Endothelial cell of umbilical vein (primary cell): Measurements from ENCODE around the gene ITM2C.

Experiments used
- CTCF ChIP-seq, 2 donors: IDR thresholded peaks; 1 replicate in 1 of 2; 2 replicates in 1 of 2; pipeline ENCODE4 v1.5.1; 2011; ENCODE audit warnings: low read length in 2 of 2, mild to moderate bottlenecking in 2 of 2, moderate library complexity in 2 of 2, control low read depth in 1 of 2, inconsistent platforms in 1 of 2, low read depth in 1 of 2; ENCODE audit not compliant: insufficient read depth in 1 of 2; ENCODE audit errors: extremely low read depth in 1 of 2
- EZH2 ChIP-seq: IDR thresholded peaks from 2 replicates; pipeline ENCODE4 v1.6.1; 2012; ENCODE audit warnings: borderline replicate concordance, low read depth, mild to moderate bottlenecking, moderate library complexity, low read length, inconsistent platforms; ENCODE audit not compliant: severe bottlenecking
- FOS ChIP-seq: IDR thresholded peaks from 2 replicates; pipeline ENCODE4 v1.6.1; 2011; ENCODE audit warnings: mild to moderate bottlenecking, low read length, moderate library complexity, borderline replicate concordance; ENCODE audit not compliant: insufficient read depth
- GATA2 ChIP-seq: IDR thresholded peaks from 2 replicates; pipeline ENCODE4 v1.7.0; 2011; ENCODE audit warnings: low read depth, mild to moderate bottlenecking, moderate library complexity, mixed read lengths, low read length; ENCODE audit not compliant: insufficient read length, insufficient read depth
- JUN ChIP-seq: IDR thresholded peaks from 2 replicates; pipeline ENCODE4 v1.6.1; 2011; ENCODE audit warnings: borderline replicate concordance, low read depth; ENCODE audit not compliant: insufficient read length, insufficient read depth
- MAX ChIP-seq: IDR thresholded peaks from 2 replicates; pipeline ENCODE4 v1.6.1; 2011; ENCODE audit not compliant: insufficient read depth, insufficient read length
- MYC ChIP-seq: IDR thresholded peaks from one replicate; pipeline ENCODE4 v1.6.1; 2011; ENCODE audit warnings: mild to moderate bottlenecking, low read depth, low read length
- POLR2A ChIP-seq: IDR thresholded peaks from 2 replicates; pipeline ENCODE4 v1.6.1; 2012; ENCODE audit warnings: low read depth, mild to moderate bottlenecking, control low read depth, low read length
- POLR2AphosphoS5 ChIP-seq: IDR thresholded peaks from 2 replicates; pipeline ENCODE4 v1.6.1; 2012; ENCODE audit warnings: low read depth, mild to moderate bottlenecking, control low read depth, low read length, moderate library complexity; ENCODE audit not compliant: insufficient read depth

- TF ChIP-seq FOS (no peak), CTCF (IDR thresholded peaks at IDR 0.05; ENCODE audit: extremely low read depth in 1 of 2, insufficient read depth in 1 of 2, low read depth in 1 of 2, low read length in 2 of 2) (no peak), MYC (no peak), POLR2A (no peak), EZH2 (no peak), POLR2AphosphoS5 (no peak), MAX (no peak), JUN (no peak), GATA2 (no peak)
Observed at GRCh38 chr2:230886206-230886605, 21.5 kb downstream of the ITM2C start.
